HepG2 (cell line): ENCODE results near the gene SFI1. TPM values are rescaled to one million over a fixed set of nuclear protein-coding genes. Genes with fewer than 3 reads are reported as not detected.
A peak's percentile ranks its signal among the peaks of the same experiment; 100 is the strongest.

Source experiments
- ATF5 ChIP-seq: sonication (generic); formaldehyde crosslinking; IDR thresholded peaks from 2 replicates; pipeline ENCODE4 v1.4.0; 2020; ENCODE audit warnings: mild to moderate bottlenecking, low read depth, missing genetic modification reagents
- BHLHE40 ChIP-seq: IDR thresholded peaks from 2 replicates; pipeline ENCODE4 v1.6.1; 2011; ENCODE audit warnings: low read length, improper control_type of control experiment
- CBX5 ChIP-seq: sonication (generic); formaldehyde crosslinking; IDR thresholded peaks from 2 replicates; pipeline ENCODE4 v1.4.0; 2020; ENCODE audit warnings: missing genetic modification reagents, borderline replicate concordance
- FOXK1 ChIP-seq: sonication (generic); formaldehyde crosslinking; IDR thresholded peaks from 2 replicates; pipeline ENCODE4 v1.4.0; 2020; ENCODE audit warnings: low read depth, missing genetic modification reagents, borderline replicate concordance
- GPBP1L1 ChIP-seq: sonication (generic); formaldehyde crosslinking; IDR thresholded peaks from 2 replicates; pipeline ENCODE4 v1.5.0; 2020; ENCODE audit warnings: mild to moderate bottlenecking, missing genetic modification reagents
- HBP1 ChIP-seq: IDR thresholded peaks from 2 replicates; pipeline ENCODE4 v1.6.1; 2016; ENCODE audit warnings: low read depth, control low read depth
- MAX ChIP-seq: IDR thresholded peaks from 2 replicates; pipeline ENCODE4 v1.6.1; 2012; ENCODE audit warnings: inconsistent platforms
- NFYB ChIP-seq: sonication (generic); formaldehyde crosslinking; IDR thresholded peaks from 2 replicates; pipeline ENCODE4 v1.4.0; 2020; ENCODE audit warnings: missing genetic modification reagents
- RBAK ChIP-seq: sonication (generic); formaldehyde crosslinking; IDR thresholded peaks from 2 replicates; pipeline ENCODE4 v1.5.1; 2020; ENCODE audit warnings: mild to moderate bottlenecking, missing genetic modification reagents
- SRY ChIP-seq: sonication (generic); formaldehyde crosslinking; IDR thresholded peaks from 2 replicates; pipeline ENCODE4 v1.8.0; 2022; ENCODE audit warnings: mild to moderate bottlenecking, missing genetic modification reagents
- TBP ChIP-seq: sonication (generic); formaldehyde crosslinking; IDR thresholded peaks from 2 replicates; pipeline ENCODE4 v1.5.0; 2020; ENCODE audit warnings: missing genetic modification reagents
- TMF1 ChIP-seq: sonication (generic); formaldehyde crosslinking; IDR thresholded peaks from 2 replicates; pipeline ENCODE4 v1.8.1; 2022; ENCODE audit warnings: low read depth, missing genetic modification reagents
- ZBTB7B ChIP-seq: sonication (generic); formaldehyde crosslinking; IDR thresholded peaks from 2 replicates; pipeline ENCODE4 v1.4.0; 2020; ENCODE audit warnings: missing genetic modification reagents
- ZMYM4 ChIP-seq: sonication (generic); formaldehyde crosslinking; IDR thresholded peaks from 2 replicates; pipeline ENCODE4 v1.8.1; 2023; ENCODE audit warnings: mild to moderate bottlenecking, missing genetic modification reagents
- ZNF138 ChIP-seq: sonication (generic); formaldehyde crosslinking; IDR thresholded peaks from 2 replicates; pipeline ENCODE4 v1.5.0; 2020; ENCODE audit warnings: mild to moderate bottlenecking, low read depth, missing genetic modification reagents
- ZNF20 ChIP-seq: sonication (generic); formaldehyde crosslinking; IDR thresholded peaks from 2 replicates; pipeline ENCODE4 v1.4.0; 2020; ENCODE audit warnings: mild to moderate bottlenecking, moderate library complexity, missing genetic modification reagents
- ZNF318 ChIP-seq: sonication (generic); formaldehyde crosslinking; IDR thresholded peaks from 2 replicates; pipeline ENCODE4 v1.4.0; 2020; ENCODE audit warnings: mild to moderate bottlenecking, missing genetic modification reagents
- ZNF501 ChIP-seq: sonication (generic); formaldehyde crosslinking; IDR thresholded peaks from 2 replicates; pipeline ENCODE4 v1.5.1; 2020; ENCODE audit warnings: mild to moderate bottlenecking, moderate library complexity, missing genetic modification reagents
- polyA plus RNA-seq, 8 experiments: library from polyadenylated mRNA; depleted of rRNA in 3 of 8; stranded (reverse) in 7 of 8; unstranded in 1 of 8; fragments of >200 nt; fragmentation: Illumina TruSeq in 4 of 8; extraction: Trizol in 4 of 8; gene quantifications; 2 replicates each; pipeline versions ENCODE4 v1.2.1 to v1.2.3, GENCODE V29; 2011 to 2016; ENCODE audit warnings: low read depth in 4 of 8, missing spikeins in 1 of 8, mixed read lengths in 1 of 8; ENCODE audit not compliant: insufficient read depth in 1 of 8
- total RNA-seq, 5 experiments: library from RNA; depleted of rRNA; stranded (reverse); fragments of >200 nt; fragmentation: Illumina TruSeq; extraction: Trizol; gene quantifications; 2 replicates each; pipeline ENCODE4 v1.2.3, GENCODE V29; 2016; ENCODE audit warnings: low read depth in 1 of 5

SFI1 gene
- total and polyA plus RNA-seq, 2 of the 13 experiments (the other 11 are each of a cell fraction or from before 2014, with no cell fraction given), result 20.5 to 40.1 TPM

- TF ChIP-seq GPBP1L1 (CRISPR knock-in tag) (no peak), SRY (CRISPR knock-in tag) (no peak), RBAK (CRISPR knock-in tag) (no peak), ZBTB7B (CRISPR knock-in tag) (no peak), ATF5 (CRISPR knock-in tag) (no peak), CBX5 (CRISPR knock-in tag) (no peak), FOXK1 (CRISPR knock-in tag) (peak; percentile 42; the same call in 1 of the 2 replicates), ZNF138 (CRISPR knock-in tag) (no peak), MAX (no peak), TMF1 (CRISPR knock-in tag) (no peak), ZNF20 (CRISPR knock-in tag) (no peak), HBP1 (CRISPR knock-in tag) (no peak), ZMYM4 (CRISPR knock-in tag) (no peak), ZNF501 (no peak), BHLHE40 (peak; percentile 84), NFYB (CRISPR knock-in tag) (no peak), TBP (CRISPR knock-in tag) (no peak), ZNF318 (CRISPR knock-in tag) (no peak)
Measured at GRCh38 chr22:31646186-31647019, 150.1 kb downstream of the SFI1 start (continued).
